H9 (cell line): Measurements from ENCODE around the gene PEAK3. TPM values are rescaled to one million over a fixed set of nuclear protein-coding genes. Genes with fewer than 3 reads are reported as not detected.

Source experiments
- DNase-seq: peaks from one replicate; pipeline ENCODE4 v3.0.0-alpha.2; 2017
- H2AFZ ChIP-seq: one replicate; pipeline ENCODE4 v1.6.1; 2013; ENCODE audit warnings: mild to moderate bottlenecking, low read length, control low read depth, moderate library complexity
- H2AK5ac ChIP-seq: 2 replicates; pipeline ENCODE4 v1.6.1; 2013; ENCODE audit warnings: low read length, control low read depth, mixed read lengths; ENCODE audit not compliant: insufficient read length
- H2BK120ac ChIP-seq: one replicate; pipeline ENCODE4 v1.6.1; 2013; ENCODE audit warnings: low read depth, mild to moderate bottlenecking, low read length, control low read depth, inconsistent platforms; ENCODE audit not compliant: poor library complexity, severe bottlenecking
- H2BK12ac ChIP-seq: 2 replicates; pipeline ENCODE4 v1.6.1; 2013; ENCODE audit warnings: low read length, control low read depth, mixed read lengths, low read depth; ENCODE audit not compliant: insufficient read length
- H2BK15ac ChIP-seq: 2 replicates; pipeline ENCODE4 v1.6.1; 2013; ENCODE audit warnings: low read depth, low read length, control low read depth
- H2BK20ac ChIP-seq: one replicate; pipeline ENCODE4 v1.6.1; 2013; ENCODE audit warnings: low read depth, mild to moderate bottlenecking, low read length, control low read depth, inconsistent platforms; ENCODE audit not compliant: poor library complexity, severe bottlenecking
- H2BK5ac ChIP-seq: 2 replicates; pipeline ENCODE4 v1.6.1; 2013; ENCODE audit warnings: low read length, control low read depth, mixed read lengths; ENCODE audit not compliant: insufficient read length
- H3K14ac ChIP-seq: 2 replicates; pipeline ENCODE4 v1.6.1; 2013; ENCODE audit warnings: low read length, control low read depth; ENCODE audit not compliant: insufficient read depth
- H3K18ac ChIP-seq: 2 replicates; pipeline ENCODE4 v1.6.1; 2013; ENCODE audit warnings: low read depth, mild to moderate bottlenecking, mixed read lengths, low read length, control low read depth; ENCODE audit not compliant: insufficient read length
- H3K23ac ChIP-seq: 2 replicates; pipeline ENCODE4 v1.6.1; 2013; ENCODE audit warnings: low read length, control low read depth, mixed read lengths, low read depth; ENCODE audit not compliant: insufficient read length
- H3K23me2 ChIP-seq: 2 replicates; pipeline ENCODE4 v1.6.1; 2013; ENCODE audit warnings: low read depth, mild to moderate bottlenecking, mixed read lengths, low read length, control low read depth; ENCODE audit not compliant: insufficient read length, poor library complexity, severe bottlenecking
- H3K27ac ChIP-seq: 2 replicates; pipeline ENCODE4 v1.5.1; 2013; ENCODE audit warnings: low read length, control low read depth, mixed read lengths, low read depth; ENCODE audit not compliant: insufficient read length
- H3K27me3 ChIP-seq: 2 replicates; pipeline ENCODE4 v1.6.1; 2013; ENCODE audit warnings: low read length, control low read depth, inconsistent platforms; ENCODE audit not compliant: insufficient read depth
- H3K4ac ChIP-seq: 2 replicates; pipeline ENCODE4 v1.6.1; 2013; ENCODE audit warnings: low read depth, mild to moderate bottlenecking, control low read depth, inconsistent platforms, low read length, moderate library complexity
- H3K4me1 ChIP-seq: 2 replicates; pipeline ENCODE4 v1.6.1; 2013; ENCODE audit warnings: low read length, control low read depth, inconsistent platforms; ENCODE audit not compliant: insufficient read depth
- H3K4me2 ChIP-seq: 2 replicates; pipeline ENCODE4 v1.6.1; 2013; ENCODE audit warnings: low read length, control low read depth, mixed read lengths; ENCODE audit not compliant: insufficient read length, insufficient read depth
- H3K56ac ChIP-seq: 2 replicates; pipeline ENCODE4 v1.6.1; 2013; ENCODE audit warnings: low read depth, mild to moderate bottlenecking, mixed read lengths, low read length, control low read depth; ENCODE audit not compliant: insufficient read length
- H3K79me1 ChIP-seq: 2 replicates; pipeline ENCODE4 v1.6.1; 2013; ENCODE audit warnings: low read depth, mild to moderate bottlenecking, moderate library complexity, low read length, control low read depth, inconsistent platforms; ENCODE audit not compliant: insufficient read depth, poor library complexity, severe bottlenecking
- H3K79me2 ChIP-seq: 2 replicates; pipeline ENCODE4 v1.6.1; 2013; ENCODE audit warnings: low read length, control low read depth, inconsistent platforms; ENCODE audit not compliant: insufficient read depth
- H3K9ac ChIP-seq: 2 replicates; pipeline ENCODE4 v1.6.1; 2013; ENCODE audit warnings: low read length, control low read depth, mixed read lengths; ENCODE audit not compliant: insufficient read length; ENCODE audit errors: extremely low read depth
- H3K9me3 ChIP-seq: one replicate; pipeline ENCODE4 v1.6.1; 2013; ENCODE audit warnings: low read depth, low read length, inconsistent platforms; ENCODE audit not compliant: control insufficient read depth
- H3T11ph ChIP-seq: one replicate; pipeline ENCODE4 v1.6.1; 2013; ENCODE audit warnings: mild to moderate bottlenecking, low read length, control low read depth, inconsistent platforms
- H4K20me1 ChIP-seq: one replicate; pipeline ENCODE4 v1.6.1; 2013; ENCODE audit not compliant: control insufficient read depth, insufficient read length, insufficient read depth
- H4K5ac ChIP-seq: 2 replicates; pipeline ENCODE4 v1.6.1; 2013; ENCODE audit warnings: low read depth, mild to moderate bottlenecking, mixed read lengths, low read length, control low read depth; ENCODE audit not compliant: insufficient read length
- H4K8ac ChIP-seq: replicated peaks from 2 replicates; pipeline ENCODE4 v1.6.1; 2013; ENCODE audit warnings: low read length, control low read depth, mixed read lengths, low read depth; ENCODE audit not compliant: insufficient read length
- H4K91ac ChIP-seq: 2 replicates; pipeline ENCODE4 v1.6.1; 2013; ENCODE audit warnings: low read depth, mild to moderate bottlenecking, moderate library complexity, mixed read lengths, low read length, control low read depth; ENCODE audit not compliant: insufficient read length
- H3K27ac Mint-ChIP-seq, 3 experiments: 2 replicates in 2 of 3; 3 replicates in 1 of 3; pipeline ENCODE4 v1.8.0; 2020 to 2021; ENCODE audit warnings: mixed read lengths in 3 of 3, mild to moderate bottlenecking in 1 of 3, moderate library complexity in 1 of 3
- H3K27me3 Mint-ChIP-seq: 2 replicates; pipeline ENCODE4 v1.8.0; 2021; ENCODE audit warnings: low read depth, mild to moderate bottlenecking, moderate library complexity, mixed read lengths
- H3K36me3 Mint-ChIP-seq, 3 experiments: 2 replicates in 2 of 3; 3 replicates in 1 of 3; pipeline ENCODE4 v1.8.0; 2020 to 2021; ENCODE audit warnings: low read depth in 3 of 3, mixed read lengths in 3 of 3; ENCODE audit not compliant: insufficient read depth in 1 of 3
- H3K4me1 Mint-ChIP-seq, 2 experiments: 2 replicates each; pipeline ENCODE4 v1.8.0; 2020; ENCODE audit warnings: mixed read lengths in 2 of 2
- H3K4me3 Mint-ChIP-seq, 2 experiments: 2 replicates in 1 of 2; 3 replicates in 1 of 2; pipeline ENCODE4 v1.8.0; 2020 to 2021; ENCODE audit warnings: mild to moderate bottlenecking in 2 of 2, mixed read lengths in 2 of 2, moderate library complexity in 1 of 2
- H3K9me3 Mint-ChIP-seq, 2 experiments: 2 replicates in 1 of 2; 3 replicates in 1 of 2; pipeline ENCODE4 v1.8.0; 2020; ENCODE audit warnings: mild to moderate bottlenecking in 2 of 2, mixed read lengths in 2 of 2, moderate library complexity in 1 of 2
- CTCF ChIP-seq: fragments of 200-600 bp; sonication (generic); conservative IDR thresholded peaks from 3 replicates; pipeline ENCODE4 v1.8.0; 2021; ENCODE audit warnings: antibody characterized with exemption, mild to moderate bottlenecking
- WGBS: extraction: QIAGEN DNeasy Blood & Tissue Kit; methylation state at CpG from one replicate; pipeline ENCODE4 v1.1.7; 2013; ENCODE audit warnings: missing lambda C conversion rate, low lambda C conversion rate, mixed read lengths; ENCODE audit not compliant: insufficient read length; ENCODE audit errors: extremely low coverage; 5-methylcytosine and 5-hydroxymethylcytosine counted together
- total RNA-seq: library from RNA; stranded (reverse); gene quantifications from 2 replicates; pipeline ENCODE4 v1.2.1, GENCODE V29; 2021

PEAK3 gene
- total RNA-seq, 1 experiment from 2014 or later: not detected

- Histone ChIP-seq H3K9ac (no peak overlapping the region), H3K4me1 (peaks cover 4% of the 10 kb centered on the region; the same call in 1 of the 2 replicates), H3K27ac (no peak overlapping the region), H2AFZ (no peak overlapping the region), H3T11ph (no peak overlapping the region), H3K23me2 (peaks cover 2% of the 10 kb centered on the region), H4K91ac (no peak overlapping the region), H2AK5ac (no peak overlapping the region), H4K8ac (no peak overlapping the region), H4K20me1 (peaks cover 2% of the 10 kb centered on the region), H2BK120ac (no peak overlapping the region), H2BK12ac (no peak overlapping the region), H2BK20ac (no peak overlapping the region), H3K56ac (no peak overlapping the region), H2BK5ac (no peak overlapping the region), H3K4ac (no peak overlapping the region), H3K27me3 (no peaks in the 10 kb centered on the region), H3K79me1 (peaks cover 13% of the 10 kb centered on the region), H3K9me3 (no peaks in the 10 kb centered on the region), H4K5ac (no peak overlapping the region), H3K23ac (no peak overlapping the region), H3K18ac (no peak overlapping the region), H3K4me2 (no peak overlapping the region), H3K79me2 (peaks cover 55% of the 10 kb centered on the region), H2BK15ac (no peak overlapping the region), H3K14ac (no peak overlapping the region; the same call in 1 of the 2 replicates)
- Mint-ChIP-seq H3K27ac (peak overlapping the region; percentile 78 to 87 (median 84); a peak in 6 of 7 replicates), H3K4me3 (peak overlapping the region; percentile 79 to 97; a peak in 4 of 5 replicates), H3K9me3 (peaks cover 0 to 3% of the 10 kb centered on the region in 2 experiments; a peak in 1 of 5 replicates), H3K27me3 (no peaks in the 10 kb centered on the region; the same call in 1 of the 2 replicates), H3K36me3 (peaks cover 26 to 71% (median 55%) of the 10 kb centered on the region in 3 experiments), H3K4me1 (peaks cover 37 to 40% of the 10 kb centered on the region in 2 experiments)
- no peak for TF ChIP-seq CTCF
- DNase-seq: no peak
- no CpG with 5 or more reads among the region's 41 CpGs for WGBS
Measured at GRCh38 chr19:2240881-2241760, 40.9 kb downstream of the PEAK3 start.
